ENCODE results near the gene PAM16.
A peak's percentile ranks its signal among the peaks of the same experiment; 100 is the strongest.

Gene PAM16

GRCh38 chr16:4381072-4381934, 30.2 kb upstream of the PAM16 start:
- peaks cover 37% of the 10 kb centered on the region for H3K36me3 ChIP-seq (ENCODE audit: insufficient read depth, low read length)
- H3K4me1 ChIP-seq (ENCODE audit: control insufficient read depth, insufficient read depth, low read length), result peaks cover 45% of the 10 kb centered on the region
- H3K4me3 ChIP-seq (ENCODE audit: low read length), result no peak overlapping the region
- H3K9me3 ChIP-seq (replicated peaks; ENCODE audit: low read length), result no peaks in the 10 kb centered on the region
- no peak overlapping the region for H3K9ac ChIP-seq (ENCODE audit: low read depth, low read length)
- H3K4me2 ChIP-seq (ENCODE audit: low read length), result no peak overlapping the region
- H3K27me3 ChIP-seq (ENCODE audit: control insufficient read depth, insufficient read depth, low read length), result no peaks in the 10 kb centered on the region

DNA sequence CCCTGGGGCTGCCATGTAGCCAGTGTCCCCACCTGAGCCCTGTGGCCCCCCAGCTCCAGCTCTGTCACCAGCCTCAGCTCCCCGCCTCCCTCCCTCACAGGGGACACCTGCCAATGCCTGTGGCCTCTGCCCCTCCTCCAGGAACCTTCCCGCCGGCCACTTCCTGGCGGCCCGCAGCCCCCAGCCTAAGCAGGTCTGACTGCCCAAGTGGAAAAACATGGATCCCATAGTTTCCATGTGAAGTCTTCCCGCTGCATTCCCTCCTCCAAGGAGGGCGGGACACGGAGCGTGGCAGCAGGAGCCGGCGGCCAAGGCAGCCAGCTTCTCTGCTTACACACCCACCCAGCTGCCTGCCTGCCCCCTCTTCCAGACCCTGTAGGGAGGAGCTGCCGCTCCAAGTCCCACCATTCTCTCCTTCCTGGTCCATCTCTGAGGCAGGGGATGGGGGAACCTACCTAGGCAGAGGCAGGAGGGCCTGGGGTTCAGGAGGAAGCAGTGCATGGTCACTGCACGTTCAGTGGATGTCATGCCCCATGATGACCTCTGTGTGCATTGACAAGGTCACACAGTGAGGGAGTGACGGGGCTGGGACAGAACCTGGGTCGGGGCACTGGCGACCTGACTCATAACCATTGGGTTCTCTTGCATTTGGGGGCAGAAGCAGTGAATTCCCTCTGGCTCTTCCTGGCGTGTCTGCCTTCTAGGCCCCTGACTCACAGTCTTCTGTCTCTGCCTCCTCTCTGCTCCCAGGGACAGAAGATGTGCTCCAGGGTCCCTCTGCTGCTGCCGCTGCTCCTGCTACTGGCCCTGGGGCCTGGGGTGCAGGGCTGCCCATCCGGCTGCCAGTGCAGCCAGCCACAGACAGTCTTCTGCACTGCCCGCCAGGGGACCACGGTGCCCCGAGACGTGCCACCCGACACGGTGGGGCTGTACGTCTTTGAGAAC, 29.3 kb upstream of the PAM16 start:
- no peaks in the 10 kb centered on the region for H3K27me3 ChIP-seq (ENCODE audit: control insufficient read depth, insufficient read depth, low read length)
- H3K4me2 ChIP-seq (ENCODE audit: low read length), result no peak overlapping the region
- peaks cover 37% of the 10 kb centered on the region for H3K36me3 ChIP-seq (ENCODE audit: insufficient read depth, low read length)
- peaks cover 46% of the 10 kb centered on the region for H3K4me1 ChIP-seq (ENCODE audit: control insufficient read depth, insufficient read depth, low read length)
- H3K4me3 ChIP-seq (ENCODE audit: low read length), result no peak overlapping the region
- H3K9me3 ChIP-seq (replicated peaks; ENCODE audit: low read length), result no peaks in the 10 kb centered on the region
- H3K9ac ChIP-seq (ENCODE audit: low read depth, low read length), result no peak overlapping the region

GRCh38 chr16:4378999-4379690, 28.0 kb upstream of the PAM16 start:
- Histone ChIP-seq H3K9me3 (replicated peaks; ENCODE audit: low read length) (no peaks in the 10 kb centered on the region), H3K27me3 (ENCODE audit: control insufficient read depth, insufficient read depth, low read length) (no peaks in the 10 kb centered on the region), H3K4me2 (ENCODE audit: low read length) (no peak overlapping the region), H3K4me1 (ENCODE audit: control insufficient read depth, insufficient read depth, low read length) (peaks cover 58% of the 10 kb centered on the region), H3K4me3 (ENCODE audit: low read length) (no peak overlapping the region), H3K36me3 (ENCODE audit: insufficient read depth, low read length) (peaks cover 37% of the 10 kb centered on the region), H3K9ac (ENCODE audit: low read depth, low read length) (no peak overlapping the region)

GRCh38 chr16:4378161-4378666, 27.1 kb upstream of the PAM16 start:
- Histone ChIP-seq H3K36me3 (ENCODE audit: insufficient read depth, low read length) (peaks cover 28% of the 10 kb centered on the region), H3K4me2 (ENCODE audit: low read length) (peak overlapping the region; percentile 44)

DNA sequence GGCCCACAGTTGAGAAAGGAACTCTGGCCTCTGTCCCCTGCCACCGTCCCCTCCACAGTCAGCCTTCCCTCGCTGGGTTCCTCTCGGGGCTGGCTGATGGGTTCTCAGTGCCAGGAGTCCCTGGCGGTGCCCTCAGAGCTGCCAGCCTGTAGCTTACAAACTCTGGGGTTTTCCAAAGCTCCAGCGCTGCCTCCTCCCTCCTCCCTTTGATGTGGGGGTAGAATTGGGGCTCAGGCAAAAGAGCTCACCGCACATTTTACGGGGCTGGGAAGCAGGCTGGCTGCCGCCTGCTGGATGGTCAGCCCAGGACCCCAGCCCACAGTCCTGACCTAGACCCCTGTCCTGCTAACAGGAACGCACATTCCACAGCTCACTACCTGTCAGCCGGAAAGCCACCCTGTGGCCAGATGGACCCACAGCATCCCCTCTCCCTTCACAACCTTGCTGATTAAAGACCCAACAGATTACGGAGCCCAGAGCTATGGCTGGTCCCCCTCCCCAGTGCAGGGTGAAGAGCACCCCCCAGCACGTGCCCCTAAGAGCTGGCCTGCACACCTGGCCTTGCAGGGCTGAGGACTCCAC, 26.5 kb upstream of the PAM16 start:
- Histone ChIP-seq H3K9me3 (replicated peaks; ENCODE audit: low read length) (no peaks in the 10 kb centered on the region), H3K4me3 (ENCODE audit: low read length) (no peak overlapping the region), H3K9ac (ENCODE audit: low read depth, low read length) (no peak overlapping the region), H3K4me1 (ENCODE audit: control insufficient read depth, insufficient read depth, low read length) (peaks cover 71% of the 10 kb centered on the region), H3K36me3 (ENCODE audit: insufficient read depth, low read length) (peaks cover 23% of the 10 kb centered on the region), H3K4me2 (ENCODE audit: low read length) (peak overlapping the region; percentile 44), H3K27me3 (ENCODE audit: control insufficient read depth, insufficient read depth, low read length) (no peaks in the 10 kb centered on the region)

More at GRCh38 chr16:4378161-4378666, 27.1 kb upstream of the PAM16 start:
- Histone ChIP-seq H3K9me3 (replicated peaks; ENCODE audit: low read length) (no peaks in the 10 kb centered on the region), H3K4me3 (ENCODE audit: low read length) (no peak overlapping the region), H3K4me1 (ENCODE audit: control insufficient read depth, insufficient read depth, low read length) (peaks cover 66% of the 10 kb centered on the region), H3K27me3 (ENCODE audit: control insufficient read depth, insufficient read depth, low read length) (no peaks in the 10 kb centered on the region), H3K9ac (ENCODE audit: low read depth, low read length) (no peak overlapping the region)

GRCh38 chr16:4376893-4377572, 25.9 kb upstream of the PAM16 start:
- peak overlapping the region; percentile 67 for H3K9ac ChIP-seq (ENCODE audit: low read depth, low read length)
- no peaks in the 10 kb centered on the region for H3K27me3 ChIP-seq (ENCODE audit: control insufficient read depth, insufficient read depth, low read length)
- H3K4me3 ChIP-seq (ENCODE audit: low read length), result peak overlapping the region; percentile 56
- peaks cover 72% of the 10 kb centered on the region for H3K4me1 ChIP-seq (ENCODE audit: control insufficient read depth, insufficient read depth, low read length)
- H3K4me2 ChIP-seq (ENCODE audit: low read length), result peak overlapping the region; percentile 82
- H3K9me3 ChIP-seq (replicated peaks; ENCODE audit: low read length), result no peaks in the 10 kb centered on the region
- peaks cover 17% of the 10 kb centered on the region for H3K36me3 ChIP-seq (ENCODE audit: insufficient read depth, low read length)

DNA sequence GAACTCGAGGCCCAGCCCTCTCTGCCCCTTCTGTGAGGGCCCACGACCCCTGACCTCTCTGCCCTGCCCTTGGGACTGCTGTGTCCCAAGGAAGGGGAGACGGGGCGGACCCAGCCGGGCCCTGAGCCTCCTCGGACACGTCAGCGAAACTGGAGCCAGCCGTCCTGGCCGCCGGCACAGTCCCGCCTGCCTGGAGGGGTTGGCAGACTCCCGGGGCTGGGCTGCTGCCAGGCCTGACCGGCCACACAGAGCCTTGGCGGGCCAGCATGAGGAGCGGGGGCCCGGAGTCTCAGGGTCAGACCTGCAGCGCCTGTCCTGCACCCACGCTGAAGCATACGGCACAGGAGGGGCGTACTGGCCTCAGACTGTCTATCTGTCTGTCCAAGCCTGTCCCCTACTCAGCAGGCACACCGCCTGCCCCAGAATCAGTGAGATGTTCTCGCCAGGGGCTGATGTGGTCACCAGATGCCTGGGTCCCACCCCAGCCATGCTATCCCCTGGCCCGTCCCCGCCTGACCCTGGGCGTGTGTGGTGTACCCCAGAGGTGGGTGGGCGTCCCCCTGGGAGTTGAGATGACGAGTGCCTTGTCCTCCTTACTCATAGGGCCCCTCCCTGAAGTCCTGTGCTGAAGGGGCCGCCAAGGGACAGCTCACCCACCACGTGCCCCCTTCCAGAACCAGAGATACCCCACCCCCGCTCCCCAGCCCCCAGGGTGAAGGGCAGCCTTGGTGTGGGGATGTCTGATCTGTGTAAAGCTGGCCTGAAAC, 25.2 kb upstream of the PAM16 start:
- peak overlapping the region; percentile 56 for H3K4me3 ChIP-seq (ENCODE audit: low read length)
- peaks cover 75% of the 10 kb centered on the region for H3K4me1 ChIP-seq (ENCODE audit: control insufficient read depth, insufficient read depth, low read length)
- H3K9ac ChIP-seq (ENCODE audit: low read depth, low read length), result peak overlapping the region; percentile 67
- H3K36me3 ChIP-seq (ENCODE audit: insufficient read depth, low read length), result peaks cover 9% of the 10 kb centered on the region
- no peaks in the 10 kb centered on the region for H3K27me3 ChIP-seq (ENCODE audit: control insufficient read depth, insufficient read depth, low read length)
- peak overlapping the region; percentile 82 for H3K4me2 ChIP-seq (ENCODE audit: low read length)
- no peaks in the 10 kb centered on the region for H3K9me3 ChIP-seq (replicated peaks; ENCODE audit: low read length)

GRCh38 chr16:4375717-4376116, 24.6 kb upstream of the PAM16 start:
- peak overlapping the region; percentile 49 for H3K4me3 ChIP-seq (ENCODE audit: low read length)
- H3K4me1 ChIP-seq (ENCODE audit: control insufficient read depth, insufficient read depth, low read length), result peaks cover 75% of the 10 kb centered on the region

GRCh38 chr16:4373909-4374742, 23.0 kb upstream of the PAM16 start:
- Histone ChIP-seq H3K4me3 (ENCODE audit: low read length) (peak overlapping the region; percentile 97), H3K4me1 (ENCODE audit: control insufficient read depth, insufficient read depth, low read length) (peaks cover 81% of the 10 kb centered on the region), H3K9ac (ENCODE audit: low read depth, low read length) (peak overlapping the region; percentile 83)

More at GRCh38 chr16:4375717-4376116, 24.6 kb upstream of the PAM16 start:
- Histone ChIP-seq H3K36me3 (ENCODE audit: insufficient read depth, low read length) (peaks cover 4% of the 10 kb centered on the region), H3K9me3 (replicated peaks; ENCODE audit: low read length) (no peaks in the 10 kb centered on the region), H3K9ac (ENCODE audit: low read depth, low read length) (peak overlapping the region; percentile 67), H3K4me2 (ENCODE audit: low read length) (peak overlapping the region; percentile 82), H3K27me3 (ENCODE audit: control insufficient read depth, insufficient read depth, low read length) (no peaks in the 10 kb centered on the region)

More at GRCh38 chr16:4373909-4374742, 23.0 kb upstream of the PAM16 start:
- Histone ChIP-seq H3K27me3 (ENCODE audit: control insufficient read depth, insufficient read depth, low read length) (no peaks in the 10 kb centered on the region), H3K9me3 (replicated peaks; ENCODE audit: low read length) (no peaks in the 10 kb centered on the region), H3K4me2 (ENCODE audit: low read length) (peak overlapping the region; percentile 99), H3K36me3 (ENCODE audit: insufficient read depth, low read length) (peaks cover 4% of the 10 kb centered on the region)

All from skeletal muscle satellite cell (primary cell).